SK-N-SH (cell line): ENCODE data around the gene EGFL8. TPM values are rescaled to one million over a fixed set of nuclear protein-coding genes. Genes with fewer than 3 reads are reported as not detected.

Experiments used
- CTCF ChIA-PET: fragments of 300-600, 350-600 bp; formaldehyde crosslinking; extraction: SDS; loops from one replicate; lab custom pipeline; 2021; lab: Yijun Ruan, JAX
- POLR2A ChIA-PET: fragments of 350-600 bp; sonication (Branson Sonifier 250); formaldehyde crosslinking; extraction: SDS; loops from one replicate; lab custom pipeline; 2020; ENCODE audit warnings: antibody characterized with exemption, inconsistent platforms; lab: Yijun Ruan, JAX
- DNase-seq: peaks from one replicate; pipeline ENCODE4 v3.0.0; 2012
- H2AFZ ChIP-seq: fragments of 200-600 bp; sonication (generic); 2 replicates; pipeline ENCODE4 v1.8.1; 2016; ENCODE audit warnings: antibody characterized with exemption, mild to moderate bottlenecking, low read depth
- H3F3A ChIP-seq: fragments of 200-600 bp; sonication (generic); replicated peaks from 2 replicates; pipeline ENCODE3; 2016; ENCODE audit warnings: antibody characterized with exemption, mild to moderate bottlenecking; ENCODE audit not compliant: insufficient read depth
- H3K27ac ChIP-seq, 2 experiments: fragments of 200-500 bp in 1 of 2; fragments of 200-600 bp in 1 of 2; sonication (Bioruptor generic) in 1 of 2; sonication (generic), shearing (Covaris generic) in 1 of 2; 2 replicates each; pipeline versions ENCODE4 v1.5.1 to v1.6.1; 2014 to 2016; ENCODE audit warnings: low read depth in 2 of 2, inconsistent platforms in 1 of 2, low read length in 1 of 2, mild to moderate bottlenecking in 1 of 2, mixed read lengths in 1 of 2
- H3K27me3 ChIP-seq: fragments of 200-600 bp; sonication (generic), shearing (Covaris generic); 2 replicates; pipeline ENCODE4 v1.6.1; 2016; ENCODE audit warnings: mixed run types; ENCODE audit not compliant: insufficient read depth
- H3K36me3 ChIP-seq, 2 experiments: fragments of 200-500 bp in 1 of 2; fragments of 200-600 bp in 1 of 2; sonication (Bioruptor generic) in 1 of 2; sonication (generic) in 1 of 2; replicated peaks in 1 of 2; 2 replicates each; pipeline versions ENCODE3 to v1.5.1; 2014 to 2016; ENCODE audit warnings: low read length in 1 of 2, mild to moderate bottlenecking in 1 of 2; ENCODE audit not compliant: insufficient read depth in 2 of 2, control insufficient read depth in 1 of 2
- H3K4me1 ChIP-seq, 2 experiments: fragments of 200-500 bp in 1 of 2; fragments of 200-600 bp in 1 of 2; sonication (Bioruptor generic) in 1 of 2; sonication (generic), shearing (Covaris generic) in 1 of 2; 2 replicates each; pipeline versions ENCODE4 v1.5.1 to v1.6.1; 2014 to 2016; ENCODE audit warnings: low read depth in 1 of 2, low read length in 1 of 2, mixed run types in 1 of 2; ENCODE audit not compliant: insufficient read depth in 2 of 2, control insufficient read depth in 1 of 2
- H3K4me2 ChIP-seq: fragments of 200-600 bp; sonication (generic), shearing (Covaris generic); 2 replicates; pipeline ENCODE4 v1.6.1; 2017; ENCODE audit warnings: mixed run types
- H3K4me3 ChIP-seq, 2 experiments: fragments of 200-500 bp in 1 of 2; fragments of 200-600 bp in 1 of 2; sonication (Bioruptor generic) in 1 of 2; sonication (generic), shearing (Covaris generic) in 1 of 2; 2 replicates each; pipeline versions ENCODE4 v1.5.1 to v1.8.1; 2014 to 2016; ENCODE audit warnings: low read depth in 2 of 2, inconsistent platforms in 1 of 2, low read length in 1 of 2, mild to moderate bottlenecking in 1 of 2, mixed read lengths in 1 of 2, moderate library complexity in 1 of 2
- H3K79me2 ChIP-seq: fragments of 200-600 bp; sonication (generic); 2 replicates; pipeline ENCODE4 v1.8.1; 2017; ENCODE audit warnings: mild to moderate bottlenecking; ENCODE audit not compliant: insufficient read depth
- H3K9ac ChIP-seq: fragments of 200-600 bp; sonication (generic); 2 replicates; pipeline ENCODE4 v1.6.1; 2017; ENCODE audit warnings: mixed run types
- H3K9me2 ChIP-seq: fragments of 200-600 bp; sonication (generic); 2 replicates; pipeline ENCODE4 v1.6.1; 2017; ENCODE audit warnings: mixed run types
- H3K9me3 ChIP-seq: fragments of 200-600 bp; sonication (generic); 2 replicates; pipeline ENCODE4 v1.6.1; 2017; ENCODE audit warnings: mixed run types, mild to moderate bottlenecking, moderate library complexity
- H4K20me1 ChIP-seq: fragments of 200-600 bp; sonication (generic); 2 replicates; pipeline ENCODE4 v1.6.1; 2017; ENCODE audit warnings: mild to moderate bottlenecking, mixed run types; ENCODE audit not compliant: insufficient read depth
- CHD2 ChIP-seq: fragments of 150-350 bp; IDR thresholded peaks from 2 replicates; pipeline ENCODE4 v1.6.1; 2018; ENCODE audit warnings: low read length; ENCODE audit not compliant: partially characterized antibody
- EP300 ChIP-seq, 2 experiments: IDR thresholded peaks; 2 replicates each; pipeline versions ENCODE4 v1.4.0 to v1.6.1; 2012; ENCODE audit warnings: borderline replicate concordance in 1 of 2, low read depth in 1 of 2, low read length in 1 of 2
- FOXM1 ChIP-seq: IDR thresholded peaks from 2 replicates; pipeline ENCODE4 v1.4.0; 2012; ENCODE audit warnings: low read depth, mild to moderate bottlenecking
- GABPA ChIP-seq: IDR thresholded peaks from 2 replicates; pipeline ENCODE4 v1.4.0; 2012; ENCODE audit warnings: low read depth, mild to moderate bottlenecking
- GATA2 ChIP-seq: sonication (generic); formaldehyde crosslinking; IDR thresholded peaks from 2 replicates; pipeline ENCODE4 v1.5.0; 2020; ENCODE audit warnings: mild to moderate bottlenecking, missing genetic modification reagents
- IRF3 ChIP-seq: fragments of 150-350 bp; IDR thresholded peaks from 2 replicates; pipeline ENCODE4 v1.6.1; 2016; ENCODE audit warnings: mild to moderate bottlenecking, low read depth, low read length
- JUND ChIP-seq: IDR thresholded peaks from 2 replicates; pipeline ENCODE4 v1.4.0; 2012
- MAX ChIP-seq: IDR thresholded peaks from 2 replicates; pipeline ENCODE4 v1.4.0; 2012; ENCODE audit warnings: low read depth
- MEF2A ChIP-seq: IDR thresholded peaks from 2 replicates; pipeline ENCODE4 v1.4.0; 2012; ENCODE audit warnings: low read depth, borderline replicate concordance
- MXI1 ChIP-seq: IDR thresholded peaks from 2 replicates; pipeline ENCODE4 v1.6.1; 2012; ENCODE audit warnings: mild to moderate bottlenecking, low read depth, low read length, improper control_type of control experiment
- NFIC ChIP-seq: IDR thresholded peaks from 2 replicates; pipeline ENCODE4 v1.4.0; 2012; ENCODE audit warnings: borderline replicate concordance
- PBX3 ChIP-seq: IDR thresholded peaks from 2 replicates; pipeline ENCODE4; 2012
- RAD21 ChIP-seq: IDR thresholded peaks from 2 replicates; pipeline ENCODE4 v1.6.1; 2012; ENCODE audit warnings: mild to moderate bottlenecking, low read length
- RFX5 ChIP-seq: IDR thresholded peaks from 2 replicates; pipeline ENCODE4 v1.6.1; 2012; ENCODE audit warnings: mild to moderate bottlenecking, improper control_type of control experiment, low read length
- TAF1 ChIP-seq: IDR thresholded peaks from 2 replicates; pipeline ENCODE4 v1.6.1; 2012; ENCODE audit warnings: low read depth, mild to moderate bottlenecking, low read length, moderate library complexity, borderline replicate concordance
- USF1 ChIP-seq: IDR thresholded peaks from 2 replicates; pipeline ENCODE4 v1.4.0; 2012; ENCODE audit warnings: low read depth, borderline replicate concordance
- USF2 ChIP-seq: fragments of 150-350 bp; IDR thresholded peaks from 2 replicates; pipeline ENCODE4 v1.6.1; 2017; ENCODE audit warnings: antibody characterized with exemption, low read length, low read depth, borderline replicate concordance
- YY1 ChIP-seq: IDR thresholded peaks from 2 replicates; pipeline ENCODE4 v1.4.0; 2012; ENCODE audit warnings: low read depth, mild to moderate bottlenecking
- WGBS: methylation state at CpG from one replicate; pipeline ENCODE4 v1.1.6; 2017; ENCODE audit warnings: low lambda C conversion rate; 5-methylcytosine and 5-hydroxymethylcytosine counted together
- polyA plus RNA-seq, 3 experiments: library from polyadenylated mRNA; depleted of rRNA; stranded (reverse); fragments of >200 nt; gene quantifications; 2 replicates each; pipeline ENCODE4 v1.2.3, GENCODE V29; 2012
- TF ChIP-seq, protein P1 (sequence below): IDR thresholded peaks from 2 replicates; pipeline ENCODE4 v1.4.0; 2012; ENCODE audit warnings: low read depth, borderline replicate concordance

The EGFL8 gene
- polyA plus RNA-seq, 1 of the 3 experiments (the other 2 are of a cell fraction): 7.7 TPM

DNA sequence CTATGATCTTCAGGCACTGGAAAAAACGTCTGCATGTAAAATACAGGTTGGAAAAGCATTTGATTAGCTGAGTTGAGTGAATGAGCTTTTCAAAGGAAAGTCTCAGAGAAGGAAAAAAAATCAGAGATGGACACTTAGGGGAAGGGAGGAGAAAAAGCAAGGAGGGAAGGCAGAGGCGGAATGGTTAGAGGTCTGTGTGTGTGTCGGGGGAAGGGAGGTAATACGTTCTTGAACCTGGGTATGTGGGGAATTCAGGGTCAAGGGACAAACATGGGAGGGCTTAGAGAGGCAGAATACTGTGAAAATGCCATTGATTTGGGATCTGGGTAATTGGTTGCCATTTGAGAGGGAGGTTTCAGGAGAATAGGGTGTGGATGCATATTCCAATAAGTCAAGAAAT, 17.7 kb upstream of the EGFL8 start:
- CTCF ChIA-PET: interaction anchor here (0.6 kb wide), 1 partner anchor 654 kb away, joined by 4 read pairs; no protein-coding TSS in a partner anchor
- H3K4me2 ChIP-seq: no peak overlapping the region
- no peak overlapping the region for H2AFZ ChIP-seq

More for the DNA sequence above, 17.7 kb upstream of the EGFL8 start:
- H3K9me3 ChIP-seq: no peaks in the 10 kb centered on the region
- no peaks in the 10 kb centered on the region for H3K27me3 ChIP-seq
- no peaks in the 10 kb centered on the region for H3K9me2 ChIP-seq
- H4K20me1 ChIP-seq: no peaks in the 10 kb centered on the region
- POLR2A ChIA-PET: no interaction called here
- no peaks in the 10 kb centered on the region for H3F3A ChIP-seq
- no peak overlapping the region for H3K4me3 ChIP-seq
- TF ChIP-seq CHD2 (no peak), TAF1 (no peak), USF1 (no peak), USF2 (no peak), RFX5 (no peak), FOXM1 (no peak), NFIC (no peak), GATA2 (CRISPR knock-in tag) (no peak), PBX3 (no peak), RAD21 (no peak), GABPA (no peak), MAX (no peak), JUND (no peak), YY1 (no peak), IRF3 (no peak), MEF2A (no peak), EP300 (IDR thresholded peaks at IDR 0.05; ENCODE audit: borderline replicate concordance in 1 of 2, low read depth in 1 of 2, low read length in 1 of 2) (no peak), MXI1 (no peak)
- TF ChIP-seq, protein P1, sequence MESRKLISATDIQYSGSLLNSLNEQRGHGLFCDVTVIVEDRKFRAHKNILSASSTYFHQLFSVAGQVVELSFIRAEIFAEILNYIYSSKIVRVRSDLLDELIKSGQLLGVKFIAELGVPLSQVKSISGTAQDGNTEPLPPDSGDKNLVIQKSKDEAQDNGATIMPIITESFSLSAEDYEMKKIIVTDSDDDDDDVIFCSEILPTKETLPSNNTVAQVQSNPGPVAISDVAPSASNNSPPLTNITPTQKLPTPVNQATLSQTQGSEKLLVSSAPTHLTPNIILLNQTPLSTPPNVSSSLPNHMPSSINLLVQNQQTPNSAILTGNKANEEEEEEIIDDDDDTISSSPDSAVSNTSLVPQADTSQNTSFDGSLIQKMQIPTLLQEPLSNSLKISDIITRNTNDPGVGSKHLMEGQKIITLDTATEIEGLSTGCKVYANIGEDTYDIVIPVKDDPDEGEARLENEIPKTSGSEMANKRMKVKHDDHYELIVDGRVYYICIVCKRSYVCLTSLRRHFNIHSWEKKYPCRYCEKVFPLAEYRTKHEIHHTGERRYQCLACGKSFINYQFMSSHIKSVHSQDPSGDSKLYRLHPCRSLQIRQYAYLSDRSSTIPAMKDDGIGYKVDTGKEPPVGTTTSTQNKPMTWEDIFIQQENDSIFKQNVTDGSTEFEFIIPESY: no peak
- DNase-seq: no peak
- WGBS: 65% methylated on average over 4 of the region's 4 CpGs
- H3K9ac ChIP-seq: no peak overlapping the region
- H3K27ac ChIP-seq: no peak overlapping the region
- H3K79me2 ChIP-seq: no peaks in the 10 kb centered on the region
- H3K36me3 ChIP-seq: no peaks in the 10 kb centered on the region
- H3K4me1 ChIP-seq: peaks cover 0 to 5% of the 10 kb centered on the region in 2 experiments; a peak in 1 of 4 replicates
